GM23338 (cell line): Measurements from ENCODE around the gene RGS17. TPM values are rescaled to one million over a fixed set of nuclear protein-coding genes. Genes with fewer than 3 reads are reported as not detected.
A peak's percentile ranks its signal among the peaks of the same experiment; 100 is the strongest.

Experiments used
- ATAC-seq: fragments of 200-7000 bp; cut with Tn5 transposase; 3 replicates; pipeline ENCODE4 v1.9.1; 2020
- DNase-seq: peaks from one replicate; pipeline ENCODE4 v3.0.0-alpha.2; 2015; ENCODE audit warnings: low spot score
- H2AFZ ChIP-seq: fragments of 200-600 bp; sonication (generic); 2 replicates; pipeline ENCODE4 v1.8.0; 2016; ENCODE audit warnings: antibody characterized with exemption, mild to moderate bottlenecking, moderate library complexity
- H3F3A ChIP-seq: fragments of 200-600 bp; sonication (generic); replicated peaks from 2 replicates; pipeline ENCODE4 v1.8.0; 2017; ENCODE audit warnings: antibody characterized with exemption, mixed run types, low read depth
- H3K27ac ChIP-seq: fragments of 200-600 bp; sonication (generic); 2 replicates; pipeline ENCODE4 v1.6.1; 2016; ENCODE audit warnings: low read depth
- H3K27me3 ChIP-seq: fragments of 200-600 bp; sonication (generic); 2 replicates; pipeline ENCODE4 v1.8.0; 2016; ENCODE audit warnings: mild to moderate bottlenecking, mixed run types, moderate library complexity; ENCODE audit not compliant: insufficient read depth
- H3K36me3 ChIP-seq: fragments of 200-600 bp; sonication (generic); 2 replicates; pipeline ENCODE4 v1.8.0; 2016; ENCODE audit warnings: mild to moderate bottlenecking; ENCODE audit not compliant: insufficient read depth
- H3K4me1 ChIP-seq: fragments of 200-600 bp; sonication (generic); 2 replicates; pipeline ENCODE4 v1.8.0; 2016; ENCODE audit warnings: mild to moderate bottlenecking, moderate library complexity; ENCODE audit not compliant: insufficient read depth
- H3K4me2 ChIP-seq: fragments of 200-600 bp; sonication (generic); 2 replicates; pipeline ENCODE4 v1.7.1; 2017; ENCODE audit warnings: mixed run types
- H3K4me3 ChIP-seq: fragments of 200-600 bp; sonication (generic); 2 replicates; pipeline ENCODE4 v1.6.1; 2016; ENCODE audit warnings: mixed run types
- H3K79me2 ChIP-seq: fragments of 200-600 bp; sonication (generic); replicated peaks from 2 replicates; pipeline ENCODE4 v1.8.0; 2017; ENCODE audit warnings: mild to moderate bottlenecking; ENCODE audit not compliant: insufficient read depth
- H3K9me2 ChIP-seq: fragments of 200-600 bp; sonication (generic); 2 replicates; pipeline ENCODE4 v1.8.0; 2017; ENCODE audit not compliant: insufficient read depth
- H4K20me1 ChIP-seq: fragments of 200-600 bp; sonication (generic); replicated peaks from 2 replicates; pipeline ENCODE4 v1.8.0; 2017; ENCODE audit warnings: mild to moderate bottlenecking; ENCODE audit not compliant: insufficient read depth
- H3K27ac Mint-ChIP-seq: 2 replicates; pipeline ENCODE4 v1.8.0; 2020; ENCODE audit warnings: inconsistent platforms, mild to moderate bottlenecking, moderate library complexity, mixed read lengths
- H3K27me3 Mint-ChIP-seq: 3 replicates; pipeline ENCODE4 v1.8.0; 2022; ENCODE audit warnings: low read depth, mild to moderate bottlenecking, moderate library complexity, mixed read lengths, inconsistent platforms; ENCODE audit not compliant: insufficient read depth, poor library complexity
- H3K36me3 Mint-ChIP-seq: 3 replicates; pipeline ENCODE4 v1.8.0; 2021; ENCODE audit warnings: low read depth, mild to moderate bottlenecking, inconsistent platforms, moderate library complexity, mixed read lengths
- H3K4me1 Mint-ChIP-seq: 3 replicates; pipeline ENCODE4 v1.8.0; 2020; ENCODE audit warnings: mild to moderate bottlenecking, inconsistent platforms, mixed read lengths
- H3K4me3 Mint-ChIP-seq: 3 replicates; pipeline ENCODE4 v1.8.0; 2021; ENCODE audit warnings: moderate library complexity, mild to moderate bottlenecking, inconsistent platforms, mixed read lengths
- H3K9me3 Mint-ChIP-seq: 3 replicates; pipeline ENCODE4 v1.8.0; 2020; ENCODE audit warnings: moderate library complexity, mild to moderate bottlenecking, inconsistent platforms, mixed read lengths
- EZH2 ChIP-seq: fragments of 200-600 bp; sonication (generic); IDR thresholded peaks from one replicate; pipeline ENCODE4 v1.8.0; 2017; ENCODE audit warnings: antibody characterized with exemption, mild to moderate bottlenecking, low read depth; ENCODE audit not compliant: unreplicated experiment
- EZH2phosphoT487 ChIP-seq: fragments of 200-600 bp; sonication (generic); IDR thresholded peaks from one replicate; pipeline ENCODE4 v1.8.1; 2018; ENCODE audit warnings: antibody characterized with exemption; ENCODE audit not compliant: unreplicated experiment
- JUNB ChIP-seq: IDR thresholded peaks from one replicate; pipeline ENCODE4 v1.6.1; 2016; ENCODE audit warnings: antibody characterized with exemption; ENCODE audit not compliant: unreplicated experiment
- NANOG ChIP-seq: IDR thresholded peaks from 2 replicates; pipeline ENCODE4 v1.6.1; 2016; ENCODE audit warnings: antibody characterized with exemption, borderline replicate concordance
- POLR2AphosphoS5 ChIP-seq: IDR thresholded peaks from 2 replicates; pipeline ENCODE4 v1.6.1; 2016; ENCODE audit warnings: antibody characterized with exemption, low read depth
- STAT1 ChIP-seq: IDR thresholded peaks from one replicate; pipeline ENCODE4 v1.6.1; 2016; ENCODE audit warnings: antibody characterized with exemption; ENCODE audit not compliant: unreplicated experiment
- ZNF114 ChIP-seq: fragments of 250-450 bp; sonication (Bioruptor Pico); IDR thresholded peaks from 2 replicates; pipeline ENCODE4 v1.5.0; 2020; ENCODE audit warnings: mild to moderate bottlenecking, moderate library complexity
- ZNF331 ChIP-seq: fragments of 250-450 bp; sonication (Bioruptor Pico); IDR thresholded peaks from 2 replicates; pipeline ENCODE4 v1.5.0; 2020; ENCODE audit warnings: low read depth, mild to moderate bottlenecking, moderate library complexity
- polyA plus RNA-seq: library from polyadenylated mRNA; unstranded; fragments of >200 nt; fragmentation: Nextera tagmentation; extraction: Ambion mirVana; gene quantifications from 2 replicates; pipeline ENCODE4 v1.2.1, GENCODE V29; 2016
- total RNA-seq: library from RNA; depleted of rRNA; stranded (reverse); fragments of >200 nt; shearing (Covaris generic); gene quantifications from 2 replicates; pipeline ENCODE4 v1.2.3, GENCODE V29; 2014
- TF ChIP-seq, protein P1 (sequence below), 2 experiments: fragments of 200-600 bp in 1 of 2; sonication (generic) in 1 of 2; conservative IDR thresholded peaks; 2 replicates each; pipeline versions ENCODE4 v1.5.1 to v1.6.1; 2016 to 2017; ENCODE audit warnings: antibody characterized with exemption in 2 of 2, low read depth in 2 of 2, mild to moderate bottlenecking in 2 of 2, moderate library complexity in 1 of 2
- TF ChIP-seq, protein P2 (sequence below): IDR thresholded peaks from one replicate; pipeline ENCODE4 v1.6.1; 2018; ENCODE audit warnings: antibody characterized with exemption; ENCODE audit not compliant: unreplicated experiment
- TF ChIP-seq, protein P3 (sequence below): IDR thresholded peaks from 2 replicates; pipeline ENCODE4 v1.6.1; 2016; ENCODE audit warnings: antibody characterized with exemption

The RGS17 gene
- total and polyA plus RNA-seq, 2 experiments from 2014 or later, result 12.1 to 12.3 TPM

DNA sequence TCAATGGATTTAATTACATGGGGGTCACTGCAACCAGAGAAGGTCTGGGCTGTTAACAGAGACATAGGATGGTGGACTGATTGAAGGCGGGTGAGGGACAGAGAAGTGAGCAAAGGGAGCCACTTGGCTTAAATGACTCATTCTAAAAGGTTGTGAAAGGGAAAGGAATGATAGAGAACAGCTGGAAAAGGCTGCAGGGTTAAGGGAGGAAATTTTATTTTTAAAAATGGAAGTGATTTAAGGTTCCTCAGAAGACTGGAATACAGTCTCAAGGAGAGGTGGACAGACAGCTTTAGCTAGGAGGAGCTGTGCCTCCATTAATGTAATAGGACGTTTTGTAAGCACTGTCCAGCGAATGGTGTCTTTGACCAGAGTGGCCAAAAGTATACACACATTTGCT is 46.7 kb downstream of the RGS17 start:
- DNase-seq, result no peak
- peak overlapping the region; percentile 23; the same call in 1 of the 2 replicates for H3K27ac Mint-ChIP-seq
- H3K36me3 ChIP-seq, result no peaks in the 10 kb centered on the region
- no peak overlapping the region for H3K4me3 Mint-ChIP-seq
- no peak overlapping the region for H3K4me3 ChIP-seq
- no peak overlapping the region for H3K27ac ChIP-seq
- no peaks in the 10 kb centered on the region for H3K27me3 Mint-ChIP-seq
- H3K79me2 ChIP-seq, result no peaks in the 10 kb centered on the region
- no peaks in the 10 kb centered on the region for H3F3A ChIP-seq
- ATAC-seq, result no peak
- no peaks in the 10 kb centered on the region for H3K4me1 ChIP-seq
- no peaks in the 10 kb centered on the region for H4K20me1 ChIP-seq
- no peaks in the 10 kb centered on the region for H3K36me3 Mint-ChIP-seq
- H3K4me1 Mint-ChIP-seq, result no peaks in the 10 kb centered on the region; the same call in 2 of the 3 replicates
- no peaks in the 10 kb centered on the region for H3K9me2 ChIP-seq
- no peak overlapping the region for H2AFZ ChIP-seq
- TF ChIP-seq NANOG, result no peak
- TF ChIP-seq, protein P1, sequence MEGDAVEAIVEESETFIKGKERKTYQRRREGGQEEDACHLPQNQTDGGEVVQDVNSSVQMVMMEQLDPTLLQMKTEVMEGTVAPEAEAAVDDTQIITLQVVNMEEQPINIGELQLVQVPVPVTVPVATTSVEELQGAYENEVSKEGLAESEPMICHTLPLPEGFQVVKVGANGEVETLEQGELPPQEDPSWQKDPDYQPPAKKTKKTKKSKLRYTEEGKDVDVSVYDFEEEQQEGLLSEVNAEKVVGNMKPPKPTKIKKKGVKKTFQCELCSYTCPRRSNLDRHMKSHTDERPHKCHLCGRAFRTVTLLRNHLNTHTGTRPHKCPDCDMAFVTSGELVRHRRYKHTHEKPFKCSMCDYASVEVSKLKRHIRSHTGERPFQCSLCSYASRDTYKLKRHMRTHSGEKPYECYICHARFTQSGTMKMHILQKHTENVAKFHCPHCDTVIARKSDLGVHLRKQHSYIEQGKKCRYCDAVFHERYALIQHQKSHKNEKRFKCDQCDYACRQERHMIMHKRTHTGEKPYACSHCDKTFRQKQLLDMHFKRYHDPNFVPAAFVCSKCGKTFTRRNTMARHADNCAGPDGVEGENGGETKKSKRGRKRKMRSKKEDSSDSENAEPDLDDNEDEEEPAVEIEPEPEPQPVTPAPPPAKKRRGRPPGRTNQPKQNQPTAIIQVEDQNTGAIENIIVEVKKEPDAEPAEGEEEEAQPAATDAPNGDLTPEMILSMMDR (conservative IDR thresholded peaks at IDR 0.05; ENCODE audit: low read depth in 2 of 2), result 0 out of 4 replicates have a peak, but pooled peaks of 1 of the 2 experiments have one; percentile 14
- H3K27me3 ChIP-seq, result no peaks in the 10 kb centered on the region
- no peak overlapping the region for H3K4me2 ChIP-seq
- H3K9me3 Mint-ChIP-seq, result no peaks in the 10 kb centered on the region

- DNase-seq (no peak), ATAC-seq (no peak)
- H3K4me2 ChIP-seq, result no peak overlapping the region
- H3K4me1 ChIP-seq, result no peaks in the 10 kb centered on the region
- no peaks in the 10 kb centered on the region for H3K36me3 ChIP-seq
- H2AFZ ChIP-seq, result no peak overlapping the region
- H3K27me3 ChIP-seq, result no peaks in the 10 kb centered on the region
- H3K9me3 Mint-ChIP-seq, result no peaks in the 10 kb centered on the region
- no peaks in the 10 kb centered on the region for H3K9me2 ChIP-seq
- no peaks in the 10 kb centered on the region for H3F3A ChIP-seq
- no peaks in the 10 kb centered on the region for H3K27me3 Mint-ChIP-seq
- no peaks in the 10 kb centered on the region for H3K79me2 ChIP-seq
- H3K27ac ChIP-seq, result no peak overlapping the region
- no peak overlapping the region for H3K27ac Mint-ChIP-seq
- H3K4me3 ChIP-seq, result no peak overlapping the region
- H3K36me3 Mint-ChIP-seq, result no peaks in the 10 kb centered on the region
- no peak overlapping the region for H3K4me3 Mint-ChIP-seq
- H4K20me1 ChIP-seq, result no peaks in the 10 kb centered on the region
- no peaks in the 10 kb centered on the region; the same call in 2 of the 3 replicates for H3K4me1 Mint-ChIP-seq
- TF ChIP-seq, protein P2, sequence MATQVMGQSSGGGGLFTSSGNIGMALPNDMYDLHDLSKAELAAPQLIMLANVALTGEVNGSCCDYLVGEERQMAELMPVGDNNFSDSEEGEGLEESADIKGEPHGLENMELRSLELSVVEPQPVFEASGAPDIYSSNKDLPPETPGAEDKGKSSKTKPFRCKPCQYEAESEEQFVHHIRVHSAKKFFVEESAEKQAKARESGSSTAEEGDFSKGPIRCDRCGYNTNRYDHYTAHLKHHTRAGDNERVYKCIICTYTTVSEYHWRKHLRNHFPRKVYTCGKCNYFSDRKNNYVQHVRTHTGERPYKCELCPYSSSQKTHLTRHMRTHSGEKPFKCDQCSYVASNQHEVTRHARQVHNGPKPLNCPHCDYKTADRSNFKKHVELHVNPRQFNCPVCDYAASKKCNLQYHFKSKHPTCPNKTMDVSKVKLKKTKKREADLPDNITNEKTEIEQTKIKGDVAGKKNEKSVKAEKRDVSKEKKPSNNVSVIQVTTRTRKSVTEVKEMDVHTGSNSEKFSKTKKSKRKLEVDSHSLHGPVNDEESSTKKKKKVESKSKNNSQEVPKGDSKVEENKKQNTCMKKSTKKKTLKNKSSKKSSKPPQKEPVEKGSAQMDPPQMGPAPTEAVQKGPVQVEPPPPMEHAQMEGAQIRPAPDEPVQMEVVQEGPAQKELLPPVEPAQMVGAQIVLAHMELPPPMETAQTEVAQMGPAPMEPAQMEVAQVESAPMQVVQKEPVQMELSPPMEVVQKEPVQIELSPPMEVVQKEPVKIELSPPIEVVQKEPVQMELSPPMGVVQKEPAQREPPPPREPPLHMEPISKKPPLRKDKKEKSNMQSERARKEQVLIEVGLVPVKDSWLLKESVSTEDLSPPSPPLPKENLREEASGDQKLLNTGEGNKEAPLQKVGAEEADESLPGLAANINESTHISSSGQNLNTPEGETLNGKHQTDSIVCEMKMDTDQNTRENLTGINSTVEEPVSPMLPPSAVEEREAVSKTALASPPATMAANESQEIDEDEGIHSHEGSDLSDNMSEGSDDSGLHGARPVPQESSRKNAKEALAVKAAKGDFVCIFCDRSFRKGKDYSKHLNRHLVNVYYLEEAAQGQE, result no peak
- no peak for TF ChIP-seq JUNB
- TF ChIP-seq ZNF331, result no peak
- no peak for TF ChIP-seq EZH2
- TF ChIP-seq NANOG, result no peak
- TF ChIP-seq EZH2phosphoT487, result no peak
- no peak for TF ChIP-seq ZNF114 (CRISPR knock-in tag)
- TF ChIP-seq POLR2AphosphoS5, result no peak
- TF ChIP-seq STAT1, result no peak
- TF ChIP-seq, protein P3, sequence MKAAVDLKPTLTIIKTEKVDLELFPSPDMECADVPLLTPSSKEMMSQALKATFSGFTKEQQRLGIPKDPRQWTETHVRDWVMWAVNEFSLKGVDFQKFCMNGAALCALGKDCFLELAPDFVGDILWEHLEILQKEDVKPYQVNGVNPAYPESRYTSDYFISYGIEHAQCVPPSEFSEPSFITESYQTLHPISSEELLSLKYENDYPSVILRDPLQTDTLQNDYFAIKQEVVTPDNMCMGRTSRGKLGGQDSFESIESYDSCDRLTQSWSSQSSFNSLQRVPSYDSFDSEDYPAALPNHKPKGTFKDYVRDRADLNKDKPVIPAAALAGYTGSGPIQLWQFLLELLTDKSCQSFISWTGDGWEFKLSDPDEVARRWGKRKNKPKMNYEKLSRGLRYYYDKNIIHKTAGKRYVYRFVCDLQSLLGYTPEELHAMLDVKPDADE, result no peak
These were observed 47.2 kb downstream of the RGS17 start for GRCh38 chr6:153083869-153084268.
